ENCODE measurements around the gene PHACTR4.

PHACTR4 gene

DNA sequence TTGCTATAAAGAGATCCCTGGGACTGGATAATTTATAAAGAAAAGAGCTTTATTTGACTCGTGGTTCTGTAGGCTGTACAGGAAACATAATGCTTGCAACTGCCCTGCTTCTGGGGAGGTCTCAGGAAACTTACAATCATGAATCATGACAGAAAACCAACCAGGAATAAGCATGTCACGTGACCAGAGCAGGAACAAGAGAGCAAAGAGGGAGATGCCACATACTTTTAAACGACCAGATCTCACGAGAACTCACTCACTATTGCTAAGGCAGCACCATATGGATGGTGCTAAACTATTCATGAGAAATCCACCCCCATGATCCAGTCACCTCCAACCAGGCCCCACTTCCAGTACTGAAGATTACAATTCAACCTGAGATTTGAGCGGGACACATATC lies 86.5 kb downstream of the PHACTR4 start:
- Histone ChIP-seq H3K27ac (ENCODE audit: low read depth, low read length) (no peak overlapping the region), H3K27me3 (ENCODE audit: insufficient read depth, low read length, poor library complexity) (no peaks in the 10 kb centered on the region), H3K36me3 (ENCODE audit: control insufficient read depth, insufficient read depth, low read length) (no peaks in the 10 kb centered on the region), H4K5ac (ENCODE audit: low read length) (no peak overlapping the region), H4K8ac (ENCODE audit: low read depth, low read length) (no peak overlapping the region), H2BK120ac (ENCODE audit: low read depth, low read length) (no peak overlapping the region), H2BK15ac (replicated peaks; ENCODE audit: low read depth) (no peak overlapping the region), H3K18ac (ENCODE audit: low read length) (no peak overlapping the region), H3K56ac (ENCODE audit: low read length) (no peak overlapping the region), H3K4me1 (ENCODE audit: control insufficient read depth, low read depth, low read length) (no peaks in the 10 kb centered on the region), H3K9ac (ENCODE audit: low read length) (no peak overlapping the region), H3K4me2 (ENCODE audit: low read length) (no peak overlapping the region), H3K4me3 (ENCODE audit: low read length) (no peak overlapping the region), H3K79me2 (ENCODE audit: control insufficient read depth, insufficient read depth, low read length) (no peaks in the 10 kb centered on the region), H2BK5ac (ENCODE audit: low read length) (no peak overlapping the region), H3K23ac (ENCODE audit: low read length) (no peak overlapping the region), H3K4ac (ENCODE audit: low read depth, low read length) (no peak overlapping the region), H3K79me1 (ENCODE audit: low read length) (no peaks in the 10 kb centered on the region), H2AK5ac (ENCODE audit: low read length) (no peak overlapping the region)
- WGBS (ENCODE audit: extremely low coverage, insufficient coverage, low lambda C conversion rate): no CpG with 5 or more reads among the region's 5 CpGs
- peak; percentile 19 for DNase-seq

DNA sequence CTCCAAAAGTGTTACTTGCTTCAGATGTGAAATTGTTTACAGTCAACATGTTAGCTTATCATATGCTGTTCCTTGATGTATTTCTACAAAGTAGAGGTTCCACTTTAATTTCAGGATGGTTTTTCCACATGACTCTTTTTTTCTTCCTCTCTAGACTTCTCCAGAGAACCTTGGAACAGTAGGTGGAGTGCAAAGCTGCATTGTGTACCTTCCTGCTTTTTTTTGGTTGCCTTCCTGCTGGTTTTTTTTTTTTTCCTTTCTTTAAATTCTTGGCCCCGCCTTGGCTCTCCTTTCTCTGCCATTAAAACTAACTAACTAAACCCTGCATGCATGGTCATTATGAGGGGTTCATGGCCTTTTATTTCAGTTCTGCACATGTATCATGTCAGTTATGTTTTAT lies 88.1 kb downstream of the PHACTR4 start:
- H2BK15ac ChIP-seq (replicated peaks; ENCODE audit: low read depth): no peak overlapping the region
- H3K27me3 ChIP-seq (ENCODE audit: insufficient read depth, low read length, poor library complexity): no peaks in the 10 kb centered on the region
- H3K56ac ChIP-seq (ENCODE audit: low read length): no peak overlapping the region
- no peak overlapping the region for H3K4ac ChIP-seq (ENCODE audit: low read depth, low read length)
- no CpG with 5 or more reads among the region's 1 CpG for WGBS (ENCODE audit: extremely low coverage, insufficient coverage, low lambda C conversion rate)
- H3K18ac ChIP-seq (ENCODE audit: low read length): no peak overlapping the region
- no peak overlapping the region for H3K4me2 ChIP-seq (ENCODE audit: low read length)
- H2BK5ac ChIP-seq (ENCODE audit: low read length): no peak overlapping the region
- H4K8ac ChIP-seq (ENCODE audit: low read depth, low read length): no peak overlapping the region
- H3K27ac ChIP-seq (ENCODE audit: low read depth, low read length): no peak overlapping the region
- no peaks in the 10 kb centered on the region for H3K79me2 ChIP-seq (ENCODE audit: control insufficient read depth, insufficient read depth, low read length)
- H3K4me3 ChIP-seq (ENCODE audit: low read length): no peak overlapping the region
- no peak overlapping the region for H4K5ac ChIP-seq (ENCODE audit: low read length)
- H3K23ac ChIP-seq (ENCODE audit: low read length): no peak overlapping the region
- no peak overlapping the region for H2BK120ac ChIP-seq (ENCODE audit: low read depth, low read length)
- DNase-seq: no peak
- no peaks in the 10 kb centered on the region for H3K4me1 ChIP-seq (ENCODE audit: control insufficient read depth, low read depth, low read length)
- H3K79me1 ChIP-seq (ENCODE audit: low read length): no peaks in the 10 kb centered on the region
- H3K36me3 ChIP-seq (ENCODE audit: control insufficient read depth, insufficient read depth, low read length): no peaks in the 10 kb centered on the region
- no peak overlapping the region for H3K9ac ChIP-seq (ENCODE audit: low read length)
- no peak overlapping the region for H2AK5ac ChIP-seq (ENCODE audit: low read length)

DNA sequence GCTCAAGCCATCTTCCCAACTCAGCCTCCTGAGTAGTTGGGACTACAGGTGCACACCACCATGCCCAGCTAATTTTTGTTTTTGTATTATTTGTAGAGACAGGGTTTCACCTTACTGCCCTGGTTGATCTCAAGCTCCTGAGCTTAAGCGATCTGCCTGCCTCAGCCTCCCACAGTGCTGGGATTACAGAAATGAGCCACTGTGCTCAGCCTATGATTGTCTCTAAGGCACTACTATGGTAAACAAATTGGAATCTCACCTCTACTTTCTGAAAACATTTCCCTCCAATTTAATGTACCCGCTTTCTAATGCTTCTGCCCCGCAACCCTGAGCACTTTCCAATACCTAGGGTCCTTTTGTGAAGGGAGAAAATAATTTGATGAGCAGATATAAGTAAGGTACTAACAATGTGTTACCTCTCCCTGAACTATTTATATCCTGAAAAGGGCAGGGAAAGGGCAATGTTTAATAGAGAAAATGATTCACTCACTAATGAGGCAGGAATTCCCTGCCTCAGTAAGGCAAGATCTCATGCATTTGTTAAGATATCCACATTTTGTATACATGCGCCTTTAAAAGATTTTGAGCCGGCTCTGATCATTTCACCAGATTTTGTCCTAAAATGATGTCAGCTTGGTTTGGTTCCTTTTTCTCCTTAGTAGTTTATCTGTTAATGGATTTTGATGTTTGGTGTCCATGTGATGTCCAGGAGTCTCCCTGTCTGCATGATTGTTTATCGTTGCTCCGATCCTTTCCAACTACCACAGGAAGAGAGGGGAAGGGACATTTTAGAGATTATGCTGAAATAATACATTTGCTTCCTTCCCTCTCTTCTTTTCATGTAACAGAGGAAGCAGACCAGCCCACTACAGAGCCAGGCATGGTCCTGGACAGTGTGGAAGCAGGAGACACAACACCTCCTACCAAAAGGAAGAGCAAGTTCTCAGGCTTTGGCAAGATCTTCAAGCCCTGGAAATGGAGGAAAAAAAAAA lies 89.0 kb downstream of the PHACTR4 start:
- no peak overlapping the region for H3K18ac ChIP-seq (ENCODE audit: low read length)
- no peak overlapping the region for H4K5ac ChIP-seq (ENCODE audit: low read length)
- H3K4ac ChIP-seq (ENCODE audit: low read depth, low read length): no peak overlapping the region
- H2BK15ac ChIP-seq (replicated peaks; ENCODE audit: low read depth): no peak overlapping the region
- H2AK5ac ChIP-seq (ENCODE audit: low read length): no peak overlapping the region
- H3K23ac ChIP-seq (ENCODE audit: low read length): no peak overlapping the region
- H3K4me3 ChIP-seq (ENCODE audit: low read length): no peak overlapping the region
- no peak overlapping the region for H3K9ac ChIP-seq (ENCODE audit: low read length)
- H3K4me1 ChIP-seq (ENCODE audit: control insufficient read depth, low read depth, low read length): no peaks in the 10 kb centered on the region
- H2BK5ac ChIP-seq (ENCODE audit: low read length): no peak overlapping the region
- H2BK120ac ChIP-seq (ENCODE audit: low read depth, low read length): no peak overlapping the region
- H3K56ac ChIP-seq (ENCODE audit: low read length): no peak overlapping the region
- H3K79me2 ChIP-seq (ENCODE audit: control insufficient read depth, insufficient read depth, low read length): no peaks in the 10 kb centered on the region
- DNase-seq: no peak
- no peak overlapping the region for H4K8ac ChIP-seq (ENCODE audit: low read depth, low read length)
- WGBS (ENCODE audit: extremely low coverage, insufficient coverage, low lambda C conversion rate): no CpG with 5 or more reads among the region's 7 CpGs
- no peaks in the 10 kb centered on the region for H3K79me1 ChIP-seq (ENCODE audit: low read length)
- H3K36me3 ChIP-seq (ENCODE audit: control insufficient read depth, insufficient read depth, low read length): no peaks in the 10 kb centered on the region
- no peak overlapping the region for H3K27ac ChIP-seq (ENCODE audit: low read depth, low read length)
- no peaks in the 10 kb centered on the region for H3K27me3 ChIP-seq (ENCODE audit: insufficient read depth, low read length, poor library complexity)
- no peak overlapping the region for H3K4me2 ChIP-seq (ENCODE audit: low read length)

DNA sequence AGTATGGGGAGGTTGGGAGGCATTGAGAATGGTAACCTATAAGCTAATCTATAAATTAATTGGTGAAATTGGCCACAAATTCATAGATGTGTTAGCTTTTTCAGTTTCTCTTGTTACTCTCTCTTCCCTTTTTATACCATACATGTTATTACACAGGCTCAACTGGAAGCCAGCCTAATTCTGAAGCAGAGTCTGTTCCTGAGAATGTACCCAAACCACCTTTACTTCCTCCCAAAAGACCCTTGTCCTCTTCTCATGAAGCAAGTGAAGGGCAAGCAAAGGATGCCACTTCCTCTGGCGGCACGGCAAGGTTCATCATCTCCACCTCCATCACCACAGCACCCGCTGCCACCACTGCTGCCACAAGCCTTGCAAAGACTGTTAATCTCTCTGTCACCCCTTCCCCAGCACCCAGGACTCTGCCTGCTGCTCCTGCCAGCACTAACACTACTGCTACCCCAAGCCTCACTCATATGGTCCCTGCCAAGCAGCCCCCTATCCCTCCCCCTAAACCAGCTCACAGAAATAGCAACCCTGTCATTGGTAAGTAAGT lies 96.8 kb downstream of the PHACTR4 start:
- Histone ChIP-seq H3K56ac (ENCODE audit: low read length) (no peak overlapping the region), H4K5ac (ENCODE audit: low read length) (no peak overlapping the region), H4K8ac (ENCODE audit: low read depth, low read length) (no peak overlapping the region), H2BK5ac (ENCODE audit: low read length) (no peak overlapping the region), H3K79me1 (ENCODE audit: low read length) (no peaks in the 10 kb centered on the region), H3K4me1 (ENCODE audit: control insufficient read depth, low read depth, low read length) (no peaks in the 10 kb centered on the region), H2AK5ac (ENCODE audit: low read length) (no peak overlapping the region), H3K4me3 (ENCODE audit: low read length) (no peak overlapping the region), H3K27me3 (ENCODE audit: insufficient read depth, low read length, poor library complexity) (no peaks in the 10 kb centered on the region), H3K18ac (ENCODE audit: low read length) (no peak overlapping the region), H3K4me2 (ENCODE audit: low read length) (no peak overlapping the region), H3K4ac (ENCODE audit: low read depth, low read length) (no peak overlapping the region), H2BK120ac (ENCODE audit: low read depth, low read length) (no peak overlapping the region), H3K27ac (ENCODE audit: low read depth, low read length) (no peak overlapping the region), H3K9ac (ENCODE audit: low read length) (no peak overlapping the region), H3K23ac (ENCODE audit: low read length) (no peak overlapping the region), H3K79me2 (ENCODE audit: control insufficient read depth, insufficient read depth, low read length) (no peaks in the 10 kb centered on the region), H2BK15ac (replicated peaks; ENCODE audit: low read depth) (no peak overlapping the region), H3K36me3 (ENCODE audit: control insufficient read depth, insufficient read depth, low read length) (peaks cover 5% of the 10 kb centered on the region)
- no CpG with 5 or more reads among the region's 3 CpGs for WGBS (ENCODE audit: extremely low coverage, insufficient coverage, low lambda C conversion rate)
- DNase-seq: no peak

DNA sequence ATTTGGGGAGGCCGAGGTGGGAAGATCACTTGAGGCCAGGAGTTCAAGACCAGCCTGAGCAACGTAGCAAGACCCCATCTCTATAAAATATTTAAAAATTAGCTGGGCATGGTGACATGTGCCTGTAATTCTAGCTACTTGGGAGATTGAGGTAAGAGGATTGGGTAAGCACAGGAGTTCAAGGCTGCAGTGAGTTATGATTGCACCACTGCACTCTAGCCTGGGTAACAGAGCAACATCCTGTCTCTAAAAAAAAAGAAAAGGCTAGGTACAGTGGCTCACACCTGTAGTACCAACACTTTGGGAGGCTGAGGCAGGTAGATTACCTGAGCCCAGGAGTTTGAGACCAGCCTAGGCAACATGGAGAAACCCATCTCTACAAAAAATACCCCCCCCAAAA lies 100.6 kb downstream of the PHACTR4 start:
- no peak overlapping the region for H3K56ac ChIP-seq (ENCODE audit: low read length)
- H3K4me3 ChIP-seq (ENCODE audit: low read length): no peak overlapping the region
- H3K36me3 ChIP-seq (ENCODE audit: control insufficient read depth, insufficient read depth, low read length): peaks cover 7% of the 10 kb centered on the region
- no peak overlapping the region for H3K4me2 ChIP-seq (ENCODE audit: low read length)
- no peak overlapping the region for H3K9ac ChIP-seq (ENCODE audit: low read length)
- no peak overlapping the region for H2BK120ac ChIP-seq (ENCODE audit: low read depth, low read length)
- no peaks in the 10 kb centered on the region for H3K27me3 ChIP-seq (ENCODE audit: insufficient read depth, low read length, poor library complexity)
- H3K18ac ChIP-seq (ENCODE audit: low read length): no peak overlapping the region
- no peak overlapping the region for H2BK5ac ChIP-seq (ENCODE audit: low read length)
- no CpG with 5 or more reads among the region's 2 CpGs for WGBS (ENCODE audit: extremely low coverage, insufficient coverage, low lambda C conversion rate)
- H3K27ac ChIP-seq (ENCODE audit: low read depth, low read length): no peak overlapping the region
- H3K23ac ChIP-seq (ENCODE audit: low read length): no peak overlapping the region
- no peak overlapping the region for H3K4ac ChIP-seq (ENCODE audit: low read depth, low read length)
- H3K4me1 ChIP-seq (ENCODE audit: control insufficient read depth, low read depth, low read length): no peaks in the 10 kb centered on the region
- no peak for DNase-seq
- no peak overlapping the region for H2BK15ac ChIP-seq (replicated peaks; ENCODE audit: low read depth)
- H3K79me2 ChIP-seq (ENCODE audit: control insufficient read depth, insufficient read depth, low read length): no peaks in the 10 kb centered on the region
- H3K79me1 ChIP-seq (ENCODE audit: low read length): no peaks in the 10 kb centered on the region
- no peak overlapping the region for H2AK5ac ChIP-seq (ENCODE audit: low read length)
- H4K8ac ChIP-seq (ENCODE audit: low read depth, low read length): no peak overlapping the region
- no peak overlapping the region for H4K5ac ChIP-seq (ENCODE audit: low read length)
